NT2/D1 (cell line): ENCODE results near the gene OR5L2.
A peak's percentile ranks its signal among the peaks of the same experiment; 100 is the strongest.

Experiments
- DNase-seq: peaks from one replicate; pipeline ENCODE4 v3.0.0-alpha.2; 2011; ENCODE audit warnings: low read depth, low spot score
- H3K27me3 ChIP-seq: 2 replicates; pipeline ENCODE4 v1.6.0; 2011; ENCODE audit warnings: mild to moderate bottlenecking; ENCODE audit not compliant: insufficient read length, insufficient read depth
- H3K36me3 ChIP-seq: 2 replicates; pipeline ENCODE4 v1.6.1; 2011; ENCODE audit warnings: mild to moderate bottlenecking, low read length, mixed read lengths; ENCODE audit not compliant: insufficient read depth, insufficient read length
- H3K4me1 ChIP-seq: 2 replicates; pipeline ENCODE4 v1.5.1; 2011; ENCODE audit not compliant: insufficient read depth, insufficient read length
- H3K4me3 ChIP-seq: 2 replicates; pipeline ENCODE4 v1.5.1; 2011; ENCODE audit warnings: low read depth; ENCODE audit not compliant: insufficient read length
- H3K9ac ChIP-seq: 2 replicates; pipeline ENCODE4 v1.6.0; 2011; ENCODE audit warnings: low read depth; ENCODE audit not compliant: insufficient read length
- H3K9me3 ChIP-seq: 2 replicates; pipeline ENCODE4 v1.5.1; 2011; ENCODE audit warnings: mild to moderate bottlenecking, low read length; ENCODE audit not compliant: insufficient read depth
- SUZ12 ChIP-seq: IDR thresholded peaks from 2 replicates; pipeline ENCODE4 v1.6.1; 2011; ENCODE audit not compliant: insufficient read length, insufficient read depth; ENCODE audit errors: extremely low read depth
- YY1 ChIP-seq: IDR thresholded peaks from 2 replicates; pipeline ENCODE4 v1.6.1; 2011; ENCODE audit not compliant: insufficient read length, insufficient read depth
- ZNF274 ChIP-seq: IDR thresholded peaks from 2 replicates; pipeline ENCODE4 v1.6.1; 2011; ENCODE audit warnings: mild to moderate bottlenecking, low read depth, low read length

OR5L2 gene

GRCh38 chr11:55826919-55827318, at the start of gene OR5L2:
TSS of gene OR5L2 (plus strand) at chr11:55827219. CDS start at chr11:55827219, 0 bp downstream.
- Histone ChIP-seq H3K36me3 (no peaks in the 10 kb centered on the region), H3K4me1 (no peaks in the 10 kb centered on the region), H3K27me3 (no peaks in the 10 kb centered on the region), H3K9me3 (no peaks in the 10 kb centered on the region), H3K4me3 (no peak within 1 kb of the TSS), H3K9ac (no peak within 1 kb of the TSS)
- TF ChIP-seq YY1 (no peak), SUZ12 (no peak), ZNF274 (no peak)
- no peak for DNase-seq

GRCh38 chr11:55791606-55792005, 35.4 kb upstream of the OR5L2 start:
- Histone ChIP-seq H3K36me3 (no peaks in the 10 kb centered on the region), H3K4me3 (no peak overlapping the region), H3K9me3 (no peaks in the 10 kb centered on the region), H3K9ac (no peak overlapping the region), H3K27me3 (no peaks in the 10 kb centered on the region), H3K4me1 (no peaks in the 10 kb centered on the region)
- TF ChIP-seq YY1 = no peak
- TF ChIP-seq SUZ12 = no peak
- DNase-seq = no peak

DNA sequence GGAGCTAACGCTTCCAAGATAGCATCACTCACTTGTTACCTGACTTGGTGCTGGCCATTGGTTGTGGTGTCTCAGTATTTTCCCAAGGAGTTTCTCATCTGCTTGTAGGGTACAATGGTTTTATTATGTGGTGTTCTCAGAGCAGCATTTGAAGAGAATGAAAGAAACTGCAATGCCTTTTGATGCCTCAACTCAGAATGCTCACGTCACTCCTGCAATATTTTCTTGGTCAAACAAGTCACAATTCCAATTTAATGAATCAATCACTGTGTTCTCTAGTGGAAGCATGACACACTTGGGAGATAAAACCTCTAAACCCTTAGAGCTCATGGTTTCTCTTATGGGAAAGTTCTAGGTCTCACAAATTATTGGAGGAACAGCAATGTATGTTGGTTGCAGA, 33.7 kb upstream of the OR5L2 start:
- H3K27me3 ChIP-seq = no peaks in the 10 kb centered on the region
- no peaks in the 10 kb centered on the region for H3K4me1 ChIP-seq
- DNase-seq = no peak
- no peaks in the 10 kb centered on the region for H3K9me3 ChIP-seq
- H3K9ac ChIP-seq = no peak overlapping the region
- H3K36me3 ChIP-seq = no peaks in the 10 kb centered on the region
- no peak for TF ChIP-seq SUZ12
- no peak overlapping the region for H3K4me3 ChIP-seq

DNA sequence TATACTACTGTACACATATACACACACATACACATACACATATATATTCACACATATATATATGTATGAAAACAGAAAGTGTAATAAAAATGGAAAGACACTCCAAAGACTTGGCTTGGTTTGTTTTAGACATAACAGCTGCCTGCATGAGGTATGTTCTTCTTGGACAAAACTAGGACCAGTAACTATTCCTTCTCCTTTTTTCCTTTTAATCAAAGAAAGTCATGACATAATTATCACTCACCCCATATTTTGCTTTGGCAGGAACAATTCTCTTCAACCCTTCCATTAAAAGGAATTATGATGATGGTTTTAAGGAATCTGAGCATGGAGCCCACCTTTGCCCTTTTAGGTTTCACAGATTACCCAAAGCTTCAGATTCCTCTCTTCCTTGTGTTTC, 31.8 kb upstream of the OR5L2 start, which contains the start of gene OR5D14:
Gene OR5D14, plus strand, starts transcription at position 301 of the 400 bp plus-strand sequence. Its CDS starts 0 bp downstream, at position 301.
- H3K4me1 ChIP-seq = no peaks in the 10 kb centered on the region
- H3K36me3 ChIP-seq = no peaks in the 10 kb centered on the region
- H3K27me3 ChIP-seq = no peaks in the 10 kb centered on the region
- no peaks in the 10 kb centered on the region for H3K9me3 ChIP-seq
- DNase-seq = no peak
- H3K9ac ChIP-seq = no peak within 1 kb of the TSS
- no peak within 1 kb of the TSS for H3K4me3 ChIP-seq
- TF ChIP-seq YY1 (no peak), ZNF274 (no peak), SUZ12 (no peak)

GRCh38 chr11:55806248-55806647, 20.8 kb upstream of the OR5L2 start:
- TF ChIP-seq SUZ12 (no peak), ZNF274 (no peak), YY1 (no peak)

DNA sequence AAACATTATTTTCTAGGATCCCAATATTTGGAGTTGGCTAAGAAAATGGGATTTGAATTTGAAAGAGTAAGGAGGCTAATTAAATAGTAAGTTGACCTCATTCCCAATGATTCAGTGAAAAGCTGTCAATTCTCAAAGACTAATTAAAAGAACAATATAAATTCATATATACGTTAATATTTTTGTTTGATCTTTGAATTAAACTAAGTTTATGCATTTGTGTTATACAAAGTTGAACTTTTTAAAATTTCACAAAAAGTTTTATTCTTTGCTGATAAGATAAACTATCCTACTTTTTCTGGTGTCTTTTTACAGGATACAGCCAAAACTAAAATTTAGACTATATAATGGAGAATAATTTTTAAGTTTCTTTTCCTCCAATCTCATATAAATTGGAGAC, 16.0 kb upstream of the OR5L2 start, which contains the start of gene OR5L1:
Gene OR5L1, plus strand, starts transcription at position 301 of the 400 bp plus-strand sequence. CDS start 100 bp downstream, outside the sequence.
- Histone ChIP-seq H3K4me3 (no peak within 1 kb of the TSS), H3K9ac (no peak within 1 kb of the TSS), H3K9me3 (peaks cover 16% of the 10 kb centered on the region; the same call in 1 of the 2 replicates), H3K27me3 (no peaks in the 10 kb centered on the region), H3K4me1 (no peaks in the 10 kb centered on the region), H3K36me3 (no peaks in the 10 kb centered on the region)
- DNase-seq = no peak
- TF ChIP-seq ZNF274 (no peak), SUZ12 (no peak), YY1 (no peak)

More at GRCh38 chr11:55806248-55806647, 20.8 kb upstream of the OR5L2 start:
- H3K4me1 ChIP-seq = no peaks in the 10 kb centered on the region
- no peak overlapping the region for H3K4me3 ChIP-seq
- H3K27me3 ChIP-seq = no peaks in the 10 kb centered on the region
- H3K36me3 ChIP-seq = no peaks in the 10 kb centered on the region
- H3K9ac ChIP-seq = no peak overlapping the region
- DNase-seq = peak; percentile 8
- H3K9me3 ChIP-seq = peaks cover 31% of the 10 kb centered on the region; the same call in 1 of the 2 replicates

DNA sequence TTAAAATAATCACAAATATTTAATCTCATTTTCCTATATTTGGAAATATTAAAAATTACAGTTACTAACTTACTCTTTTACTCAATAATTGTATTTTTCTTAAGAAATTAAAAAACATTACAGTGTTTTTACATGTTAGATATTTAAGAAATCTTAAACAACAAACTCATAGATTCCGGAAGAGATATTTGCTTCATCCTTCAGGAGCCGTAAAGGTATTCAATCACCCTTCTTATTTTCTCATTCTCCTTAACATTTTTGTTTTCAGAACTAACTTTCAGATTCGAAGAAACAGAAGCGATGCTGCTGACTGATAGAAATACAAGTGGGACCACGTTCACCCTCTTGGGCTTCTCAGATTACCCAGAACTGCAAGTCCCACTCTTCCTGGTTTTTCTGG, 7.7 kb upstream of the OR5L2 start, which contains the start of gene OR5D18:
Gene OR5D18, plus strand, starts transcription at position 301 of the 400 bp plus-strand sequence. Its CDS starts 0 bp downstream, at position 301.
- H3K9me3 ChIP-seq = no peaks in the 10 kb centered on the region
- H3K36me3 ChIP-seq = no peaks in the 10 kb centered on the region

DNA sequence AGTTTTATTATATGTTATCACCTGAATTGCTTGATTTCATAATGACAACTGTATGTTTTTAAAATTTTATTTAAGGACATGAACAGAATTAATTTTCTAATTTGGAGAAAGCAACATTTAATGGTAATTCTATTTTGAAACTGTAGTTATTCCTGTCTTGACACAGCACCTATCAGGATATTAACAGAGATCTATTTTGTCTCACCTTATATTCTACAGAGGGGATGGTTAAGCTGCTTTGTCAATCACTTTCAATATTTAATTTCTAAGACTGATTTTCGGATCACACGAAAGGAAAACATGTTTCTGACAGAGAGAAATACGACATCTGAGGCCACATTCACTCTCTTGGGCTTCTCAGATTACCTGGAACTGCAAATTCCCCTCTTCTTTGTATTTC, 11.4 kb downstream of the OR5L2 start, which contains the start of gene OR5D16:
Gene OR5D16, plus strand, starts transcription at position 301 of the 400 bp plus-strand sequence. Its CDS starts 0 bp downstream, at position 301.
- DNase-seq = no peak
- TF ChIP-seq YY1 = no peak
- no peak for TF ChIP-seq SUZ12
- no peak for TF ChIP-seq ZNF274
- Histone ChIP-seq H3K4me1 (no peaks in the 10 kb centered on the region), H3K9ac (no peak within 1 kb of the TSS), H3K4me3 (no peak within 1 kb of the TSS), H3K36me3 (no peaks in the 10 kb centered on the region), H3K9me3 (peaks cover 13% of the 10 kb centered on the region), H3K27me3 (no peaks in the 10 kb centered on the region)

More for the DNA sequence above, 7.7 kb upstream of the OR5L2 start, which contains the start of gene OR5D18:
- no peaks in the 10 kb centered on the region for H3K4me1 ChIP-seq
- H3K27me3 ChIP-seq = no peaks in the 10 kb centered on the region
- DNase-seq = no peak
- H3K9ac ChIP-seq = no peak within 1 kb of the TSS
- TF ChIP-seq SUZ12 = no peak
- no peak for TF ChIP-seq ZNF274
- no peak for TF ChIP-seq YY1
- H3K4me3 ChIP-seq = no peak within 1 kb of the TSS
